Stimulated activated CD4-positive, alpha-beta T cell treated with anti-CD3 and anti-CD28 coated beads, TNF-alpha, amount 100 ng/mL, for 1 hour (primary cell): ENCODE measurements around the gene SEZ6L2.

Source experiments
- DNase-seq, 3 donors: peaks; one replicate each; pipeline ENCODE4 v3.0.0-alpha.2; 2020; ENCODE audit warnings: low read depth in 3 of 3, low spot score in 1 of 3

The SEZ6L2 gene

GRCh38 chr16:29830774-29831173 lies 68.6 kb downstream of the SEZ6L2 start:
- no peak for DNase-seq

- no peak for DNase-seq
Measured at GRCh38 chr16:29826342-29826695, 73.0 kb downstream of the SEZ6L2 start.

GRCh38 chr16:29825145-29826044 lies 74.0 kb downstream of the SEZ6L2 start:
- DNase-seq: no peak

GRCh38 chr16:29824589-29825144 lies 74.7 kb downstream of the SEZ6L2 start:
- DNase-seq: no peak

- no peak for DNase-seq
Measured at GRCh38 chr16:29821643-29822115, 77.7 kb downstream of the SEZ6L2 start.
